Activated CD8-positive, alpha-beta T cell treated with anti-CD3 and anti-CD28 coated beads for 36 hours (primary cell): ENCODE data around the gene SPPL2A. TPM values are rescaled to one million over a fixed set of nuclear protein-coding genes. Genes with fewer than 3 reads are reported as not detected.

Experiments
- ATAC-seq: fragments of 200-7000 bp; cut with Tn5 transposase; one replicate; pipeline ENCODE4 v1.10.0; 2021; ENCODE audit warnings: mild to moderate bottlenecking, moderate library complexity
- CTCF ChIA-PET: fragments of 350-600 bp; sonication (Branson Sonifier 250); formaldehyde crosslinking; loops from one replicate; lab custom pipeline; 2021; ENCODE audit warnings: antibody characterized with exemption; lab: Charles Lee
- POLR2A ChIA-PET: fragments of 350-600 bp; sonication (Branson Sonifier 250); formaldehyde crosslinking; loops from one replicate; lab custom pipeline; 2021; ENCODE audit warnings: antibody characterized with exemption; lab: Charles Lee
- DNase-seq: peaks from one replicate; pipeline ENCODE4 v3.0.0-alpha.2; 2020
- H3K27ac Mint-ChIP-seq: one replicate; pipeline ENCODE4 v1.8.0; 2021; ENCODE audit warnings: mild to moderate bottlenecking, mixed read lengths
- H3K27me3 Mint-ChIP-seq: one replicate; pipeline ENCODE4 v1.8.0; 2021; ENCODE audit warnings: mixed read lengths
- H3K36me3 Mint-ChIP-seq: one replicate; pipeline ENCODE4 v1.8.0; 2021; ENCODE audit warnings: low read depth, mixed read lengths
- H3K4me1 Mint-ChIP-seq: one replicate; pipeline ENCODE4 v1.8.0; 2021; ENCODE audit warnings: low read depth, mixed read lengths
- H3K4me3 Mint-ChIP-seq: one replicate; pipeline ENCODE4 v1.8.0; 2021; ENCODE audit warnings: mild to moderate bottlenecking, moderate library complexity, mixed read lengths
- H3K9me3 Mint-ChIP-seq: one replicate; pipeline ENCODE4 v1.8.0; 2021; ENCODE audit warnings: mixed read lengths
- intact Hi-C: fragments of 100-400 bp; cut with micrococcal nuclease; formaldehyde crosslinking; loops from one replicate; pipeline ENCODE4 v1.10.0; 2022
- total RNA-seq, 2 experiments: library from RNA; stranded (reverse); gene quantifications; one replicate each; pipeline ENCODE4 v1.2.3, GENCODE V29; 2021
- TF ChIP-seq, protein P1 (sequence below): fragments of 200-600 bp; IDR thresholded peaks from one replicate; pipeline ENCODE4 v1.8.0; 2022; ENCODE audit warnings: antibody characterized with exemption, mild to moderate bottlenecking

The SPPL2A gene
- total RNA-seq, 2 experiments from 2014 or later: 47.7 to 48.8 TPM

DNA sequence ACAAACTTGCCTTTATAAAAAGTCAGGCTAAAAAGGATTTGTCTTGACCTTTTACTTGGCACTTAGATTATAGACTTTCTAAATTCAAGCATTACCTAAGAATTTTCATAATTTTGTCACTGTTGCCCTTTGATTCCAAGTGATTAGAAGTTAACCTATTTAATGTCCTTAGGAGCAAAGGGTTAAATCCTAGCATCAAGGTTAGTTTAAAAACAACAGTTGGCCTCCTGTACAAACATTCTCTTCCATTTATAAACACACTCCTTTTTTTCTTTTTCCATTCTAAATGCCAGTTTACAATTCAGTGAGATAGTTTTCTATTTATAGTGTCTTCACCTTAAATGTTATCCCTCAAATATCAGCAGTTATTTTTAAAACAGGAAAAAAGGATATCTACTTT, 18.4 kb upstream of the SPPL2A start:
- Mint-ChIP-seq H3K4me3 (no peak overlapping the region), H3K9me3 (no peaks in the 10 kb centered on the region), H3K36me3 (no peaks in the 10 kb centered on the region), H3K4me1 (no peaks in the 10 kb centered on the region), H3K27me3 (no peaks in the 10 kb centered on the region), H3K27ac (no peak overlapping the region)
- ChIA-PET POLR2A (no interaction called here), CTCF (interaction anchor here (1.3 kb wide), 1 partner anchor 34 kb away, joined by 3 read pairs; no protein-coding TSS in a partner anchor)
- ATAC-seq (no peak), DNase-seq (no peak)
- TF ChIP-seq, protein P1, sequence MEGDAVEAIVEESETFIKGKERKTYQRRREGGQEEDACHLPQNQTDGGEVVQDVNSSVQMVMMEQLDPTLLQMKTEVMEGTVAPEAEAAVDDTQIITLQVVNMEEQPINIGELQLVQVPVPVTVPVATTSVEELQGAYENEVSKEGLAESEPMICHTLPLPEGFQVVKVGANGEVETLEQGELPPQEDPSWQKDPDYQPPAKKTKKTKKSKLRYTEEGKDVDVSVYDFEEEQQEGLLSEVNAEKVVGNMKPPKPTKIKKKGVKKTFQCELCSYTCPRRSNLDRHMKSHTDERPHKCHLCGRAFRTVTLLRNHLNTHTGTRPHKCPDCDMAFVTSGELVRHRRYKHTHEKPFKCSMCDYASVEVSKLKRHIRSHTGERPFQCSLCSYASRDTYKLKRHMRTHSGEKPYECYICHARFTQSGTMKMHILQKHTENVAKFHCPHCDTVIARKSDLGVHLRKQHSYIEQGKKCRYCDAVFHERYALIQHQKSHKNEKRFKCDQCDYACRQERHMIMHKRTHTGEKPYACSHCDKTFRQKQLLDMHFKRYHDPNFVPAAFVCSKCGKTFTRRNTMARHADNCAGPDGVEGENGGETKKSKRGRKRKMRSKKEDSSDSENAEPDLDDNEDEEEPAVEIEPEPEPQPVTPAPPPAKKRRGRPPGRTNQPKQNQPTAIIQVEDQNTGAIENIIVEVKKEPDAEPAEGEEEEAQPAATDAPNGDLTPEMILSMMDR: no peak
- intact Hi-C loops: no loop called here

DNA sequence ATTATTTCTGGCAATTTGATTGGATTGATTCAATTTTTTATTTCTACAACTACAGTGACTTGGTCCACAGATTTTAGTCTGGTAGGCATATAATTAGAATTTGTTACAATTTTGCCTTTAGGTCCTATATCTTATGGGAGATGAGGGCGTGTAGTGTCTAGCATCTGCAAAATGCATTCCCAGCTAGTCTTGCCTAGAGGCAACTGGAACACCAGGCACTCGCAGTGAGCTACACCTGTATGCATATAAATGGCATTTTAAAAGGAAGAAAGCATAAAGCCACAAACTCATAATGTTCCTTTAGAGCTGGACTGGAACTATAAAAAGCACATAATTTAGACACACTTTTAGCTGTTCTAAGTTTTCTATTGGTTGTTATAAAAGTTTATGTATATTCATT, 17.9 kb upstream of the SPPL2A start:
- intact Hi-C loops: no loop called here
- Mint-ChIP-seq H3K27ac (no peak overlapping the region), H3K27me3 (no peaks in the 10 kb centered on the region), H3K4me3 (no peak overlapping the region), H3K4me1 (no peaks in the 10 kb centered on the region), H3K36me3 (no peaks in the 10 kb centered on the region), H3K9me3 (no peaks in the 10 kb centered on the region)
- TF ChIP-seq, protein P1: no peak
- CTCF ChIA-PET: interaction anchor here (1.1 to 1.3 kb wide), 2 partner anchors 34 to 94 kb away, joined by 3 read pairs; no protein-coding TSS in a partner anchor
- DNase-seq: no peak
- POLR2A ChIA-PET: no interaction called here
- ATAC-seq: no peak

DNA sequence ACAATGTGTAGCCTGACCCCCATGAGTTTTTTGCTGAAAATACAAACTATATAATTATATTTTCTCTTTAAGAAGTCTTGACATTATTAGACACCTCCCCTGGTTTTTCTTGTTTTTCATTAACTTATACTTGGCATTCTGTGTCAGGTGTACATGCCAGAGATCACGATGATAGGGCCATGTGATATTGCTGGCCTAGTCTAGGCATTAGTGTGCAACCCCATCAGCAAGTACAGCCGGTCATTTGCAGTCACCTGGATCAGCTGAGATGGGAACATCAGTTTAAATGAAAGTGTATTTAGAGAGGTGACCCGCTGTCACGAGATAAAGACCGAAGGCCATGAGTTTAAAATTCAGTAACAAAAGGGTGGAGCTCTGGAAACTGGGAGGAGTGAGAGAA, 12.6 kb upstream of the SPPL2A start:
- H3K9me3 Mint-ChIP-seq: no peaks in the 10 kb centered on the region
- H3K27me3 Mint-ChIP-seq: no peaks in the 10 kb centered on the region
- no peak overlapping the region for H3K27ac Mint-ChIP-seq
- ATAC-seq: no peak
- no peak for DNase-seq
- intact Hi-C loops: no loop called here
- H3K4me3 Mint-ChIP-seq: no peak overlapping the region
- no peaks in the 10 kb centered on the region for H3K36me3 Mint-ChIP-seq
- ChIA-PET CTCF (interaction anchor here (1.4 kb wide), 1 partner anchor 109 kb away, joined by 3 read pairs; no protein-coding TSS in a partner anchor), POLR2A (no interaction called here)
- peaks cover 4% of the 10 kb centered on the region for H3K4me1 Mint-ChIP-seq
- TF ChIP-seq, protein P1: no peak

DNA sequence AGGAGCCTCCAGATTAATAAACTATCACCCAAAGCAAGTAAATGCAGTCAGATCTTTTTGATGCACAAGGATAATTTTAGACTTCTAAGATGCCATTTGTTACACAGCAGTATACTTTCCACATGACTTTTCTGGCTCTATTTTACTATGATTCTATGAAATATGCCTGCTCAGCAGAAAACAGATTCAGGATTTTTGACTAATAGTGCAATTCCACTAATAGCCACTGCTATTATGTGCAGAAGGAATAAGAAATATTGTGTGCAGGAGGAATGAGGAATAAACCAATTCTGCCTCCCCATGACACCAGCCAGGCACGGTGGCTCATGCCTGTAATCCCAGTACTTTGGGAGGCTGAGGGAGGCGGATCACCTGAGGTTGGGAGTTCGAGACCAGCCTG, 11.5 kb upstream of the SPPL2A start:
- Mint-ChIP-seq H3K27me3 (no peaks in the 10 kb centered on the region), H3K36me3 (no peaks in the 10 kb centered on the region), H3K4me1 (peaks cover 4% of the 10 kb centered on the region), H3K27ac (no peak overlapping the region), H3K4me3 (no peak overlapping the region), H3K9me3 (no peaks in the 10 kb centered on the region)
- no peak for ATAC-seq
- POLR2A ChIA-PET: no interaction called here
- DNase-seq: no peak
- CTCF ChIA-PET: no interaction called here
- intact Hi-C loops: no loop called here
- TF ChIP-seq, protein P1: no peak

DNA sequence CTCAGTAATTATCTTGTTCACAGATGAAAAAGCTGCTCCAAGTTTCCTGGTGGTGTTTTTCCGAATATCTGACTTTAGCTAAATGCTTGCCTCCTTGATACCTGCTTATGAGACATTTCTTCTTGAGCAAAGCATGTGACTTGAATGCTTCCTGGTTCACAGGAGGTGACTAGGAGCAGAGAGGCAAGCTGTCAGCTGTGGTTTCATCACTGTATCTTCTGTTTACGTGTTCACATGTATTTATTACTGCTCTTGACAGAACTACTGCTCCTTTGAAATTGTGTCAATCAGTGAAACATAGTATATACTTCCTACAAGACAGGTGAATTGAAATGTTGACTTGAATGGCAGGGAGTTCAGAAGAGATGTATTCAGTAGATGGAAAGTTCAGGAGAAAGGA, 8.9 kb upstream of the SPPL2A start:
- H3K36me3 Mint-ChIP-seq: no peaks in the 10 kb centered on the region
- H3K9me3 Mint-ChIP-seq: no peaks in the 10 kb centered on the region
- H3K27ac Mint-ChIP-seq: peak overlapping the region; percentile 12
- H3K4me3 Mint-ChIP-seq: no peak overlapping the region
- TF ChIP-seq, protein P1: no peak
- peak; percentile 25 for DNase-seq
- ChIA-PET CTCF (interaction anchor here (1.1 to 2.1 kb wide), 4 partner anchors 14 to 112 kb away, joined by 3 to 7 read pairs (median 4); no protein-coding TSS in a partner anchor), POLR2A (interaction anchor here (1.2 kb wide), 1 partner anchor 9 kb away, joined by 3 read pairs; the partner anchor contains the start of gene SPPL2A)
- H3K4me1 Mint-ChIP-seq: peaks cover 4% of the 10 kb centered on the region
- no peaks in the 10 kb centered on the region for H3K27me3 Mint-ChIP-seq
- intact Hi-C loops: no loop called here
- peak; percentile 81 for ATAC-seq
